RKO (cell line): Measurements from ENCODE around the gene PARP4.
"Not testable (repeated sequence)": the region's sequence is repeated elsewhere in the genome, so short reads cannot be mapped to it uniquely, and the experiment has no call there.

ENCODE experiments used
- DNase-seq: peaks from one replicate; pipeline ENCODE4 v3.0.0-alpha.2; 2016; ENCODE audit warnings: low spot score

The PARP4 gene

DNA sequence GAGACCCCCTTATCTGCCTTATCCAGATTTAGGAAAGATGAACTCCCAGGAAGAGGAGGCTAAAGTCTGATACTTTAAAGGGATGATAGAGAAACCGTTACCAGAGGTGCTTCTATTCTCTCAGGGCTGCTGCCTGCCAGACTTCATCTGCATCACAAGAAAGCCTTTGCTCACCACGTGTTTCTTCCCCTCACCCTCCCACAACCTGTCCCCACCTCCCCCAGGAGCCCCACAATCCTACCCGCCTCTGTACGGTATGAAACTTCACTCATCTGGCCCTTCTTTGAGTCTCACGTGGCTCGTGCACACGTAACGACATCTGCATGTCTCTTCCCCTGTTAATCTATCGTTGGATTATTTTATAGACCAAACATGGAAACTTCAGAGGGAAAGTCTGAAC lies 67.7 kb downstream of the PARP4 start:
- DNase-seq = not testable (repeated sequence)

DNA sequence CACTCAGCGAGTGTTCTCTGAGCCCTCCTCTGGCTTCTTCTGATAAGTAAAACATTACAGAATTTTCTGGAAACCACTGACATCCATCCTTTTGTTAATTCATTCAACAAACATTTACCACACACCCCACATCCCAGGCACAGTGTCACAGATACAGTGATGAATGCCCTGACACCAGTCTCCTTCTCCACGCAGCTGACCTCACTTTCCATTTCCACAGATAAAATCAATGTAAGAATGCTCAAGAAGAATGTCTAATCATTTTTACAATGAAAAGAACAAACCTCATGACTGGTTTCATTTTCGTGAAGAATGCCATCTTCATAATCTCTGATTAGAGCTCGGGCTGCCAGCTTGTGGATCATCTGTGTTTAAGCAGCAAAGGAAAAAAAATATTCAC lies 69.2 kb downstream of the PARP4 start:
- DNase-seq = no peak

DNA sequence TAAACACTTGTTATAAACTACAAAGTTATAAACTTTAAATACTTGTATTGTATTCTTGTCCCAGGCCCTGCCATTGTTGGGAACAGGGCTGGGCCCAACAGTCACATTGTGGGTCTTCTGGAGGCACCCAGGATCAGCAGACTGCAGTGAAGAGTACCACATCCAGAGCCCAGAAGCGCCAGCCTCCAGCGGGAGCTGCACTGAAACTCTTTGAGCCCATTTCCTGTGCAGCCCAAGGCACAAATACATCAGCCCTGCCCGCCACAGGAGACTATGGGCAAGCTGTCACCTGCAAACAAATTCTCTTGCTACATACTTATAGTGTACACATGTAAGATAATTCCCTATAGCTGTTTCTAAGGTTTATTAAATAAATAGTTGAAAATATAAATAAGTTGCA lies 86.5 kb downstream of the PARP4 start:
- DNase-seq = not testable (repeated sequence)

DNA sequence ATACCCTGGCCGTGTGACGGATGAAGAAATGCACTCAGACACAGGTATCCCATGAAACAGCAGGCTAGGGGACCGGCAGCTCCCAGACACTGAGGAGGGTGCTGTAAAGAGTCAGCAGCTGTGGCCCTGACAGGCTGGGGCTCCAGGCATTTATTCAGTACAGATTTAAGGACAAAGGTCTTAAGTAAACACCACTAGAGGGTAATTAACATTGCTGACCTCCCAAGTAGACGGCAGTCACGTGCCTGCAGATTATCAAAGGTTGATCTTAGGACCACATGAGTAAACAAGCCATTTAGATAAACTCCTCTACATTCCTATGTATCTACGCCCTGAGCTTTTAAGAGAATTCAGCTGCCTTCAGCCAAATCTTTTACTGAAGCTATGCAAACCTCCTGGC lies 92.9 kb downstream of the PARP4 start:
- DNase-seq = not testable (repeated sequence)

DNA sequence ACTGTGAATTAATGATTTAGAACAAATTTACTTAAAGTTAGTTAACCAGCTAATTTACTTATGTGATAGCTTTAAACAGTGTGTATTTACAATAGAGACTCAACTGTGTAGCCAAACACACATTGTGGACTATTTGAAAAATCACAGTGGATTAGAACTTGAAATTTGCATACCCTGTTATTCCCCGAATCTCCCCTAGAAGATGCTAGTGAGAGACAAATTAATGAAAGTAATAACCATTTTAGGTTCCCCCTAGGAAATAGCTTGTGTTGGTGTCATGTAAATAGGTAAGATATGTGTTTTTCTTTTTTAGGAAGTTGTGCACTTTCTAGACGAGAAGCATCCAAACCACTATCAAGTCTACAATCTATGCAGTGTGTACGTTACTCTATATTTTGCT lies 104.7 kb downstream of the PARP4 start:
- peak; percentile 8 for DNase-seq

DNA sequence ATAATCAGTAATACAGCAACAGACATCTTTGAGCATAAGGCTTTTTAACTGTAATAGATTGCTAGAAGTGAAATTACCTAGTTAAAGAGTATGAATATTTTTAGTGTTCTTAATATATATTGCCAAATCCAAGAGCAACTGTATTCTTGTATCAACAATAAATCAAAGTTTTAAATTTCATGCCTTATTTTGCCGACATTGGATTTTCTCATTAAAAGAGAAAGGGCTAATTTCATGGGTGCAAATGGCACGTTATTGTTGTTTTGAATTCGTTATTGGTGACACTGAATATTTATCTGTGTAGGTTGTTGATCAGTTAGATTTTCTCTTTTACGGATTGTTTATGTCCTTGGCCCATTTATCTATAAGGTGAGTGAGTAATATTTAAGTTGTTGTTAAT lies 106.1 kb downstream of the PARP4 start:
- DNase-seq = no peak

DNA sequence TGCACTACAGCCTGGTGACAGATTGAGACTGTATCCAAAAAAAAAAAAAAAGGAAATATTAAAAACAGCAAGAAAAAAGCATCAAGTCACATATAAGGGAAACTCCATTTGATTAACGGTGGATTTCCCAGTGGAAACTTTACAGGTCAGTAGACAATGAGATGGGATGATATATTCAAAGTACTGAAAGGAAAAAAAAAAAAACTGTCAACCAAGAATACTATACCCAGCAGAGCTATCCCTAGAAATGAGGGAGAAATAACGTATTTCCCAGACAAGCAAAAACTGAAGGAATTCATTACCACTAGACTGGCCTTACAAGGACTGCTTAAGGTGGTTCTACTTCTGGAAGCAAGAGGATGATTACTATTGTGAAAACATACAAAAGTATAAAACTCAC lies 115.8 kb downstream of the PARP4 start:
- DNase-seq = no peak

DNA sequence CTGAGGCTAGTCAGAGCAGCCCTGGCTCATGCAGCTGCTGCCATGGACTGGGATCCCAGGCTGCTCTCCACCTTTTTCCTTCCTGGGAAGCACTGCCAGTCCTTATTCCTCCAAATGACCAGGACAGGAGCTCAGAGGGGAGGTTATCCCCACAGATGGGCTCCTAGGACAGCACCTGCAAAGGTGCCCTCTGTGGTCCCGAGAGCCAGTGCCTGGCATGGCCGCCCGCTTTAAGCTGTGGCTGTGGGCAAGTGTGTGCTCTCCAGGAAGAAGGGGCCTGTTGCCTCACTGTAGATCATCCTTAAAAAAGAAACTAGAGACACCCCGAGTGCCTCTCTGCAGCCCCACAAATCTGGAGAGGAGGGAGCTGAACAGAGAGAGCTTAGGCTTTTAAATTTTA lies 119.6 kb downstream of the PARP4 start:
- DNase-seq = no peak

DNA sequence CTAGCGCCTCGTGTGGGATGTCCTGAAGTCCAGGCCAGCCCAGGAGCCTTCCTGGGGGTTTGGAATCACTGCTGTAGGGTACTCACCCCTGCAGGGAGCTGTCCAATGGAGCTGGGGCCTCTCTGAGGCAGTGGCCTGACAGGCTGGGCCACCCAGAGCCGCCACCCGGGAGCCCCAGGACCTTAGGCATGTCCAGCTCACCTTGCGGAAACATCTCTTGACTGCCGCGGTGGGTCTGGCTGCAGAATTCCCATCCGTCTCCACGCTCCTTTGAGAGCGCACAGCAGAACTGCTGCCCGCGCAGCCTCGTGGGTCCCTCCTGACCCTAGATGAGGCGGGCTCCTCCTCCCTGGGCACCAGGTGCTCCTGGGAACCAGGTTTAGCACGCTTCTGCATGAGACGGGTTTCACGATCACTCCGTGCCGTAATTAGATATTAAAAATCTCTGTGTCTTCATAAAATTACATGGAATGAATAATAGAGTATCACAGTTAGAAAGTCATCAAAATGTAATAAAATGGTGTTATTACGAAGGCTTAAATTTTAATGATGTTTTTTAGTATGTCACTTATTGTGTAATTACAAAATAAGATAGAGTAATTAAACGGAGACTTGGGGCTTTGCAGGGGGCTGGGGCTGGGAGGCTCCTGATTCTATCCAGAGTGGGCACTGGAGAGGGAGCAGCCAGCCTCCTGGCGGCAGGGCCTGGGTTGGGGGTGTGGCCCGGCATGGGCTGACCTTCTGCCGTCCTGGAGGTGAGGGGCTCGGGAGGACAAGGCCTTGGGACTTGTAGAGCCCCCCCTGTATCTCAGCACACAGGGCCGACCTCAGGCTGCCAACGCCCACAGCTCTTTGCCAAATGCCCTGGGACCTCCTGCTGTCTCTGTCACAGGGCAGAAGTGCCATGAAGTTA lies 120.6 kb downstream of the PARP4 start:
- not testable (repeated sequence) for DNase-seq

DNA sequence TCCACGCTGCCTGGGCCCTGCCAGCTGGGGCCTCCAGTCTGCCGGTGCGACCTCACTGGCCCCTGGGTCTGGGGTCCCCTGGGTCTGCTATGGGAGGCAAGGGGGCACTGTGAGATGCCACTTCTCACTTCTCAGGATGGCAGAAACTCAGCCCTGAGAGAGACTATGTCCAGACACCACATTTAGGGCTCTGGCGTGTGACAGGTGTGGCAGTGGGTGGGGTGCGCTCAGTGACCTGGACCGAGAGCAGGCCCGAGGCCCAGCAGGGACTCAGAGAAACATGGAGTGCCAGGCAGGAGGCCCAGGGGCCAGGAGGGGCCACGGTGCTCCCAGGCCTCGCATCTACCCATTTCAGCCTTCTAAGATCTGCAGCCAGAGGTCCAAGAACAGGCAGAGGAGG lies 121.8 kb downstream of the PARP4 start:
- not testable (repeated sequence) for DNase-seq

DNA sequence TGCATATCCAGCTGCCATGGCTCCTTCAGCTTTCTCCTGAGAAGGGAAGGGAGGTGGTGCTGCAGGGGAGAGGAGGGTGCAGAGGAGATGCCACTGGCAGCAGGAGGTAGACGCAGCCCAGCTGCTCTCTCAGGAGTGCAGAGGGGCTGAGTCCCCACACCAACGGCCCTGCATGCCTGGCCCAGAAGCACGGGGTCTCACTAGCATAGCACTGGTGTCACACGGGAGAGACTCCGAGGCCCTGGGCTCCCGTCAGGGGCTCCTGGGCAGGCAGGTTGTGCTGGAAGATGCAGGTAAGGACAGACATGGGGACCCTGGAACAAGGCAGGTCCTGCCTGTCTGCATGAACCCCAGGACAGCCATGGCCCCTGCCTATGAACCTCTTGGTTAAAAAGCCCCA lies 123.1 kb downstream of the PARP4 start:
- no peak for DNase-seq

DNA sequence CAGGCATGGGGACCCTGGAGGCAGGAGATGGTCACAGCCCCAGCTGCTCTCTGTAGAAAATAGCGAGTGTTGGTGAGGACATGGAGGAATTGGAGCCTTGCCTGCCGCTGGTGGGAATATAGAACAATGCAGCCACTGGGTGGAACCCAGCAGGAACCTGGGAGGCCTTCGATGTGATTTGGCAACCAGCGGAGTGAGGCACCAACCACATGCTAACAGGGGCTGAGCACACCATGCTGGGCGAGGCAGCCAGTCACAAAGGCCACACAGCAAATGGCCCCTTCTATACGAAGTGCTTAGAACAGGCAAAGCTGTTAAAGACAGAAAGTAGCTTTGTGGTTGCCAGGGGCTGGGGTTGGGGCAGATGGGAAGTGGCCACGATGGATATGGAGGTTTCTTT lies 123.8 kb downstream of the PARP4 start:
- DNase-seq = not testable (repeated sequence)

DNA sequence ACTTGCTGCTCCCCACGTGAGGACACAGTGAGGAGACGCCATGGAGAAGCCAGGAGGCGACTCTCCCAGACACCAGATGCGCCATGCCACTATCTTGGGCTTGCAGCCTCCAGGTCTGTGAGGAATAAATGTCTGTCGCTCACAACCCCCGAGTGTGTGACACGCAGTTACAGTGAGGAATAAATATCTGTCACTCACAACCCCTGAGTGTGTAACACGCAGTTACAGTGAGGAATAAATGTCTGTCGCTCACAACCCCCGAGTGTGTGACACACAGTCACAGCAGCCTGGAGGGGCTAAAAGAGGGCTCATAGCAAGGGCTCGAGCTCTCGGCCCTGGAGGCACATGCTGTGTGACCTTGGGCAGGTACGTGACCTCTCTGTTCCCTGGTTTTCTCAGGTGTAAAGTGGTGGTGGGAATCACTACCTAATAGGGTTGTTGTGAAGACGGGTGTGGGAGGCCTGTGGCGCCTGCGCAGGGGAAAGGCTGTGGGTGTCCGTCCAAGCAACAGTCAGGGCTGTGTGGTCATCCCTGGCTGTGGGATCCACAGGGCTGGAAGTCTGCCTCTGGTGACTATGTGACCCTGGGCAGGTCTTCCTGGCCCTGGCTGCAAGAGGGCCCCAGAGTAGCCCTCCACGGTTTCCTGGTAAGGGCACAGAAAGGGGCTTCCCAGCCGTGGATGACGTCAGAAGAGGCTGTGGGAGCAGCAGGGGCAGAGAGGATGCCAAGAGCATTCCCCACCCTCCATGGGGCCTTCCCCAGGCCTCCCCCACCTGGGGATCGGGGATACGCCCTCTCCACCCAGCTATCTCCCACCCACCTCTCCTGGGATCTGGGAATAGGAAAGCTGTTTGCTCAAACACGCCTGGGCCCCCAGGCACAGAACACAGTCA lies 125.5 kb downstream of the PARP4 start:
- DNase-seq = no peak

DNA sequence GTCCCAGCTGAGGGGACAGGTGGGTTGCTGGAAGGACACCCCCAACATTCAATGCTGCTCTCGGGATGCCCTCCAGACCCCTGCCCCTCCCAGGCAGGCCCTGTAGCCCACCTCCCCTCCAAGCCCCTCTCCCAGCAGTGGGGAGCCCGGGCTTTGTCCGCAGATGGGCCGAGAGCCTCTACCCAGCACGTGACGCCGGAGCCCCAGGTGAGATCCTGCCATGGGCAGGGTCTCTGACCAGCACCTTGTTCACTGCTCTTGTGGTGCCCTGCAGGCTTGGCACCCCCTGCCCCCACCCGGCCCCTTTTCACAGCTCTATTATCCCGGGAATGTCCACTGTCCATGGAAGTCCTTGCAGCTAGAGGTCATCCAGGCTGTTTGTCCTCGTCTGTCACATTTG lies 126.7 kb downstream of the PARP4 start:
- DNase-seq = no peak

DNA sequence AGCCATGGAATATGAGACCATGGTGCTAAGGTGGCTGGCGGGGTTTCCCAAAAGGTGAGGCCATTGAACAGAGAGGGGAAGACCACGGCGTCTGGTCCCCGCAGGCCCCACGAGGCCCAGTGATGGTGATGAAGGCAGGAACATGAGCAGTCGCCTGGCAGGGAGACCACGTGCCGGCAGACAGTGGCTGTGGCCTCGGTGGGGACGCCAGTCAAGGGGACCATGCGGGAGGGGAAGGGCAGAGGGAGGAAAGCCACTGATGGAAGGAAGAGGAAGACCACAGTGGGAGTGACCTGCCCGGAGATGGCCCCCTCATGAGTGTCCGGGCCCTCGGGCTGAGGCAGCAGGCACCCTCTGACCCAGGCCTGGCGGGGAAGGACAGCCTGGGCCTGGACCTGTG lies 127.6 kb downstream of the PARP4 start:
- not testable (repeated sequence) for DNase-seq

DNA sequence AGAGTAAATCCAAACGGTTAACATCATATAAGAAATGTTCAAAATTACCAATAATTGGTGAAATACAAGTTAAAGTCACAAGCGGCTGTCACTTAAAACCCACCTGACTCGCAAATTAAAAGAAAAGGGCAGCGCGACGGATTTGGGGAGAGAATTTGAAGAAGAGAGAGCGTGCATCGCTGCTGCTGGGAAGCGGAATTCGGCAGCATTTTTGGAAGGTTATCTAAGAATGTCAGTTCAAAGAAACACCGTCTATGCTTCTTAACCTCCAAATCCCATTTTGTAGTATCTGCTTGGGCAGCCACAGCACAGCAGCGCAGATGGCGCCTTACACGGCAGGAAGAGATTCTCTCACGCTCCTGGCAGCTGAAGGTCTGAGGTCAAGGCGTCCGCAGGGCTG lies 128.5 kb downstream of the PARP4 start:
- not testable (repeated sequence) for DNase-seq

DNA sequence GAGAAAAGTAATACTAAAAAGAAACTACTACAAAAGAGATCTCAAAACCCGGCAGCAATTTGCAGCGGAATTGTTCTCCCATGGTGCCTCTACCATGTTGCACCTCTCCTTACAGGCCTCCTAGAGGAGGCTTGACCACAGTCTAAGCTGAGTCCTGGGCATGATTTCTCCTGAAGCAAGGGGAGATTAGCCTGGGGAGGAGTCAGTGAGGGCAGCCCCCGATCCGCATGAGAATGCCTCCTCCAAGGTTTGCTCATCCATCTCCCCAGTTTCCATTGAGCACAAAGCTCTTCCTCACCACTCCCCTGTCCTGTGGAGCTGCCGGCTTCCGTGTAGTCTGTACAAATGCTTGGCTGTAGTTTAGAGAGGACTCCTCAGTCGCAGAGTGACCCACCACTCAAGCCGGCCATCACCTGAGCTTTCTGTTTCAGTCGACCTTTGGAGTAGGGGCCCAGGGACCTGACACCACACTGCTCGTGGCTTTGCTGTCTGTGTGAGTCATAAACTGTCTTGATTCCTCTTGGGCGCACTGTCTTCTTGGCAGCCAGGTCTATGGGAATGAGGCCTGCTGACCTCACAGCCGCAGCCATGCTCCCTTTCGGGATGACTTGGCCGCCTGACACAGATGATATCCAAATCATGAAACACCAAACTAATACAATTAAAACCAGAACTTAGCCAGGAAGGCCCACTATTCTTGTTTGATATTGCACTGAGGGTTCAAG lies 130.9 kb downstream of the PARP4 start:
- DNase-seq = no peak

DNA sequence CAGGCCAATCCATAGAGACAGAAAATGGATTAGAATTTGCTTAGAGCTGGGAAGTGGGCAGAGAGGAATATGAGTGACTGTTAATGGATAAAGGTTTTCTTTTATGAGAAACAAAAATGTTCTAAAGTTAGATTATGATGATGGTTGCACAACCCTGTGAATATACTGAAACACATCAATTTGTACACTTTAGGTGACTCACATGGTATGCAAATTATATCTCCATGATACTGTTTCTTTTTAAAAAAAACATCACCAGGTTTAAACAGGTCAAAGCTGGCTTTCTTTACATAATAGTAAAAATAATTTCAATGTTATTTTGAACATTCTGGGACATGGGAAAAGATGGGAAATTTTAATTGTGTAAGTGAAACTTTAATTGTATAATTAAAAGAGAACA lies 131.7 kb downstream of the PARP4 start:
- not testable (repeated sequence) for DNase-seq

DNA sequence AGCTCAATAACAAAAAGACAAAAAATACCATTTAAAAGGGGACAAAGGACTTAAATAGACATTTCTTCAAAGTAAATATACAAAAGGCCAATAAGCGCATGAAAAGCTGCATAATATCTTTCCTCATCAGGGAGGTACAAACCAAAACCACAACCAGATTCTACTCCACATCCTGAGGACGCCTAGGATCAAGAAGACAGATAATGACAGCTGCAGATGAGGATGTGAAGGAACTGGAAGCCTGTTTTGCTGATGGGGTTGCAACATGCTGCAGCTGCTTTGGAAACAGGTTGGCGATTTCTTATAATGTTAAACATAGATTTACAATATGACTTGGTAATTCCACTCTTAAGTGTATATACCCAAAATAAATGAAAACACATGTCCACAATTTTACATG lies 132.4 kb downstream of the PARP4 start:
- not testable (repeated sequence) for DNase-seq

DNA sequence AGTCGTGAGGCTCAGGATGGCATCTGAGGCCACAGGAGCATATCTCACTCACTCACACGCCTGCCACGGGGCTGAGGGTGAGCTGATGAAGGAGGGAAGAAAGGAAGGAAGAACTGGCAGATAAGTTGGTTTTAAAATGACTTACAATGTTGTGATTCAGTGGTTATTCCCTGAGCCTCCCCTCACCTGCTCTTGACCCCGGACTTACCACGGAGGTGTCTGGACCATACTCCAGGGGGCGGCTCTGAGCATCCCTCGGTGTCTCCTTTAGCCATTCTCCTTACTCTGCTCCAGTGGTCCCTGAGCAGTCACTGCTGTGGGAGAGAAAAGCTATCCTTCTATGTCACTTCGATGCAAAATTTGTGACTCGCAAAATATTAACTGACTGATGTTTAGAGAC lies 141.3 kb downstream of the PARP4 start:
- DNase-seq = not testable (repeated sequence)
